Sigmoid colon (tissue), 7 donors: ENCODE measurements around the gene AQP5. TPM values are rescaled to one million over a fixed set of nuclear protein-coding genes. Genes with fewer than 3 reads are reported as not detected.
A peak's percentile ranks its signal among the peaks of the same experiment; 100 is the strongest.

ENCODE experiments used
- DNase-seq: peaks from one replicate; pipeline ENCODE4 v3.0.0-alpha.2; 2019
- H3K27ac ChIP-seq, 4 donors: fragments of 200-600 bp; sonication (generic); one replicate each; pipeline ENCODE4 v1.5.1; 2016 to 2019; ENCODE audit warnings: mild to moderate bottlenecking in 1 of 4
- H3K27me3 ChIP-seq, 3 donors: fragments of 200-600 bp; sonication (generic); one replicate each; pipeline ENCODE4 v1.5.1; 2019; ENCODE audit warnings: mild to moderate bottlenecking in 1 of 3
- H3K36me3 ChIP-seq, 4 donors: fragments of 200-600 bp; sonication (generic); one replicate each; pipeline ENCODE4 v1.5.1; 2016 to 2019
- H3K4me1 ChIP-seq, 4 donors: fragments of 200-600 bp; sonication (generic); one replicate each; pipeline ENCODE4 v1.5.1; 2017 to 2019
- H3K4me3 ChIP-seq, 4 donors: fragments of 200-600 bp; sonication (generic); one replicate each; pipeline ENCODE4 v1.5.1; 2017 to 2019; ENCODE audit warnings: mild to moderate bottlenecking in 2 of 4, moderate library complexity in 1 of 4
- H3K9me3 ChIP-seq, 4 donors: fragments of 200-600 bp in 3 of 4; sonication (generic) in 3 of 4; one replicate each; pipeline versions ENCODE4 v1.5.1 to v1.6.1; 2013 to 2019
- CTCF ChIP-seq, 4 experiments: fragments of 450-650 bp in 3 of 4; fragments of 200-600 bp in 1 of 4; IDR thresholded peaks; one replicate each; pipeline ENCODE4 v1.5.1; 2016 to 2019; ENCODE audit warnings: antibody characterized with exemption in 4 of 4, mild to moderate bottlenecking in 3 of 4, moderate library complexity in 2 of 4
- EP300 ChIP-seq, 4 donors: sonication (generic); formaldehyde crosslinking; IDR thresholded peaks; one replicate each; pipeline ENCODE4 v1.6.1; 2017; ENCODE audit warnings: antibody characterized with exemption in 4 of 4
- POLR2A ChIP-seq, 2 donors: fragments of 450-650 bp; IDR thresholded peaks; one replicate each; pipeline ENCODE4 v1.6.1; 2016; ENCODE audit warnings: antibody characterized with exemption in 2 of 2, mild to moderate bottlenecking in 2 of 2, moderate library complexity in 2 of 2
- POLR2AphosphoS5 ChIP-seq, 4 donors: sonication (generic); formaldehyde crosslinking; IDR thresholded peaks; one replicate each; pipeline ENCODE4 v1.6.1; 2017; ENCODE audit warnings: antibody characterized with exemption in 4 of 4
- WGBS, 2 donors: extraction: QIAGEN DNeasy Blood & Tissue Kit; methylation state at CpG; one replicate each; pipeline ENCODE4 v1.1.7; 2013; 5-methylcytosine and 5-hydroxymethylcytosine counted together
- intact Hi-C: fragments of 100-400 bp; cut with DNase I; formaldehyde crosslinking; loops from one replicate; pipeline ENCODE4 v1.15.1; 2023
- polyA plus RNA-seq, 3 donors: library from polyadenylated mRNA; stranded (reverse); fragments of 200-250 nt; gene quantifications; one replicate each; pipeline ENCODE4 v1.2.3, GENCODE V29; 2013
- total RNA-seq, 4 donors: library from RNA; depleted of rRNA; stranded (reverse); fragments of >200 nt; gene quantifications; one replicate each; pipeline ENCODE4 v1.1.0, GENCODE V29; 2016
- donor health status: healthy with polysubstance abuse.
- donor health status: Bipolar disorder and iron deficiency.
- donor health status: healthy.

Gene AQP5
- total and polyA plus RNA-seq, 7 donors = 0.09 TPM; not detected in 6

- no peaks in the 10 kb centered on the region for H3K27me3 ChIP-seq
- H3K27ac ChIP-seq = no peak overlapping the region
- peaks cover 0 to 18% (median 14%) of the 10 kb centered on the region in 4 donors for H3K4me1 ChIP-seq
- no peak overlapping the region for H3K4me3 ChIP-seq
- no peak for TF ChIP-seq POLR2AphosphoS5 (IDR thresholded peaks at IDR 0.05)
- TF ChIP-seq POLR2A (IDR thresholded peaks at IDR 0.05) = no peak
- intact Hi-C loops = no loop called here
- H3K9me3 ChIP-seq = no peaks in the 10 kb centered on the region
- 82 to 89% methylated on average over 2 of the region's 2 CpGs for WGBS, 2 donors
- no peaks in the 10 kb centered on the region for H3K36me3 ChIP-seq
- DNase-seq = no peak
Measured at GRCh38 chr12:49976557-49976956, 14.9 kb downstream of the AQP5 start.

- WGBS, 2 donors = 81 to 87% methylated on average over 4 of the region's 4 CpGs
- no peaks in the 10 kb centered on the region for H3K36me3 ChIP-seq
- no peak for DNase-seq
- no peak overlapping the region for H3K27ac ChIP-seq
- H3K4me3 ChIP-seq = no peak overlapping the region
- intact Hi-C loops = no loop called here
- H3K4me1 ChIP-seq = peaks cover 0 to 34% (median 25%) of the 10 kb centered on the region in 4 donors
- no peaks in the 10 kb centered on the region for H3K9me3 ChIP-seq
- TF ChIP-seq POLR2A (IDR thresholded peaks at IDR 0.05) = no peak
- TF ChIP-seq CTCF (IDR thresholded peaks at IDR 0.05) = no peak
- TF ChIP-seq POLR2AphosphoS5 (IDR thresholded peaks at IDR 0.05) = no peak
- TF ChIP-seq EP300 (IDR thresholded peaks at IDR 0.05) = no peak
- no peaks in the 10 kb centered on the region for H3K27me3 ChIP-seq
Measured at GRCh38 chr12:49978125-49978524, 16.5 kb downstream of the AQP5 start.

GRCh38 chr12:49979016-49979586 is 17.4 kb downstream of the AQP5 start:
- Histone ChIP-seq H3K27me3 (no peaks in the 10 kb centered on the region), H3K4me3 (no peak overlapping the region), H3K4me1 (peaks cover 0 to 40% (median 34%) of the 10 kb centered on the region in 4 donors), H3K9me3 (no peaks in the 10 kb centered on the region), H3K27ac (no peak overlapping the region), H3K36me3 (no peaks in the 10 kb centered on the region)
- no peak for DNase-seq
- intact Hi-C loops = no loop called here
- TF ChIP-seq EP300 (IDR thresholded peaks at IDR 0.05) = no peak
- no peak for TF ChIP-seq POLR2AphosphoS5 (IDR thresholded peaks at IDR 0.05)
- TF ChIP-seq POLR2A (IDR thresholded peaks at IDR 0.05) = no peak
- TF ChIP-seq CTCF (IDR thresholded peaks at IDR 0.05) = no peak
- 89 to 91% methylated on average over 10 of the region's 10 CpGs for WGBS, 2 donors

- Histone ChIP-seq H3K27me3 (no peaks in the 10 kb centered on the region), H3K4me1 (peaks cover 0 to 40% (median 35%) of the 10 kb centered on the region in 4 donors), H3K27ac (no peak overlapping the region), H3K9me3 (no peaks in the 10 kb centered on the region), H3K4me3 (no peak overlapping the region), H3K36me3 (no peaks in the 10 kb centered on the region)
- intact Hi-C loops = loop anchor here (5.0 kb wide), 1 partner anchor 43 kb away; no protein-coding TSS in a partner anchor
- WGBS, 2 donors = 79 to 84% methylated on average over 3 of the region's 3 CpGs
- no peak for DNase-seq
- no peak for TF ChIP-seq POLR2AphosphoS5 (IDR thresholded peaks at IDR 0.05)
- TF ChIP-seq POLR2A (IDR thresholded peaks at IDR 0.05) = no peak
- TF ChIP-seq CTCF (IDR thresholded peaks at IDR 0.05) = no peak
- TF ChIP-seq EP300 (IDR thresholded peaks at IDR 0.05) = no peak
Measured at GRCh38 chr12:49979791-49980190, 18.1 kb downstream of the AQP5 start.

GRCh38 chr12:49980501-49981349 is 19.1 kb downstream of the AQP5 start:
- TF ChIP-seq POLR2AphosphoS5 (IDR thresholded peaks at IDR 0.05) (no peak), POLR2A (IDR thresholded peaks at IDR 0.05) (no peak), CTCF (IDR thresholded peaks at IDR 0.05) (no peak), EP300 (IDR thresholded peaks at IDR 0.05) (no peak)
- Histone ChIP-seq H3K9me3 (no peaks in the 10 kb centered on the region), H3K36me3 (no peaks in the 10 kb centered on the region), H3K4me1 (peaks cover 0 to 40% (median 31%) of the 10 kb centered on the region in 4 donors), H3K27ac (peak overlapping the region in 1 of 4 donors; percentile 72), H3K4me3 (no peak overlapping the region), H3K27me3 (no peaks in the 10 kb centered on the region)
- intact Hi-C loops = loop anchor here (5.0 kb wide), 1 partner anchor 42 kb away; no protein-coding TSS in a partner anchor
- no peak for DNase-seq
- WGBS, 2 donors = 95 to 96% methylated on average over 10 of the region's 10 CpGs
